MM.1S (cell line): ENCODE results near the gene ASCC3.

ENCODE experiments used
- DNase-seq: peaks from one replicate; pipeline ENCODE4 v3.0.0-alpha.2; 2015
- H2AFZ ChIP-seq: fragments of 300-600 bp; sonication (generic); 2 replicates; pipeline ENCODE4 v1.6.0; 2016; ENCODE audit warnings: antibody characterized with exemption, low read length
- H3F3A ChIP-seq: fragments of 300-600 bp; sonication (generic); 2 replicates; pipeline ENCODE4 v1.6.1; 2016; ENCODE audit warnings: mild to moderate bottlenecking, antibody characterized with exemption, low read length, moderate library complexity, mixed read lengths; ENCODE audit not compliant: insufficient read depth
- H3K27ac ChIP-seq: fragments of 300-600 bp; sonication (generic); 2 replicates; pipeline ENCODE4 v1.5.1; 2016; ENCODE audit warnings: mild to moderate bottlenecking, low read length
- H3K27me3 ChIP-seq: fragments of 300-600 bp; sonication (generic); replicated peaks from 2 replicates; pipeline ENCODE4 v1.6.0; 2016; ENCODE audit warnings: low read length; ENCODE audit not compliant: insufficient read depth
- H3K36me3 ChIP-seq: fragments of 300-600 bp; sonication (generic); replicated peaks from 2 replicates; pipeline ENCODE4 v1.6.1; 2016; ENCODE audit warnings: mild to moderate bottlenecking, low read length, mixed read lengths; ENCODE audit not compliant: insufficient read depth
- H3K4me1 ChIP-seq: fragments of 300-600 bp; sonication (generic); 2 replicates; pipeline ENCODE4 v1.6.1; 2016; ENCODE audit warnings: low read length, mixed read lengths
- H3K4me2 ChIP-seq: fragments of 300-600 bp; sonication (generic); 2 replicates; pipeline ENCODE4 v1.6.0; 2016; ENCODE audit warnings: low read depth, low read length
- H3K4me3 ChIP-seq: fragments of 300-600 bp; sonication (generic); 2 replicates; pipeline ENCODE4 v1.5.1; 2016; ENCODE audit warnings: low read length, mixed read lengths
- H3K79me2 ChIP-seq: fragments of 300-600 bp; sonication (generic); 2 replicates; pipeline ENCODE4 v1.6.1; 2016; ENCODE audit warnings: mixed run types, low read length, mixed read lengths
- H3K9ac ChIP-seq: fragments of 300-600 bp; sonication (generic); 2 replicates; pipeline ENCODE4 v1.6.1; 2016; ENCODE audit warnings: low read length, mixed read lengths
- H3K9me2 ChIP-seq: fragments of 300-600 bp; sonication (generic); replicated peaks from 2 replicates; pipeline ENCODE4 v1.6.1; 2016; ENCODE audit warnings: mild to moderate bottlenecking, low read length, mixed read lengths; ENCODE audit not compliant: insufficient read depth
- H3K9me3 ChIP-seq: fragments of 300-600 bp; sonication (generic); replicated peaks from 2 replicates; pipeline ENCODE4 v1.6.1; 2016; ENCODE audit warnings: mild to moderate bottlenecking, low read length, mixed read lengths; ENCODE audit not compliant: insufficient read depth
- H4K20me1 ChIP-seq: fragments of 300-600 bp; sonication (generic); 2 replicates; pipeline ENCODE4 v1.6.1; 2016; ENCODE audit warnings: mild to moderate bottlenecking, low read length, moderate library complexity, mixed read lengths; ENCODE audit not compliant: insufficient read depth
- EZH2 ChIP-seq: fragments of 300-600 bp; sonication (generic); optimal IDR thresholded peaks from 2 replicates; pipeline ENCODE3; 2017; ENCODE audit warnings: low read depth, mild to moderate bottlenecking, antibody characterized with exemption, low read length, mixed read lengths
- EZH2phosphoT487 ChIP-seq: fragments of 300-600 bp; sonication (generic); IDR thresholded peaks from 2 replicates; pipeline ENCODE4 v1.6.1; 2018; ENCODE audit warnings: antibody characterized with exemption, low read length
- TF ChIP-seq, protein P1 (sequence below): fragments of 300-600 bp; sonication (generic); IDR thresholded peaks from 2 replicates; pipeline ENCODE4 v1.5.1; 2016; ENCODE audit warnings: antibody characterized with exemption, low read length, mixed read lengths

Gene ASCC3

DNA sequence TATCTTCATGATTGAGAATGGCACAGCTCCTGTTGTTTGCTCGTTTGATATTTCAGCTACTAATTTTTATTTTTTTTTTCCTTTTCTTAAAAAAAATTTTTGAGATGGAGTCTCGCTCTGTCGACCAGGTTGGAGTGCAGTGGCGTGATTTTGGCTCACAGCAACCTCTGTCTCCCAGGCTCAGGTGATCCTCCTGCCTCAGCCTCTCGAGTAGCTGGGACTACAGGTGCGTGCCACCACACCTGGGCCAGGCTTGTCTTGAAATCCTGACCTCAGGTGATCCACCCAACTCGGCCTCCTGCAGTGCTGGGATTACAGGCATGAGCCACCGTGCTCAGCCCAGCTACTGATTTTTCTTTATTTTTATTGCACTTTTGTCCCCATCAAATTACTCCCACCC lies 266.2 kb downstream of the ASCC3 start:
- Histone ChIP-seq H4K20me1 (no peaks in the 10 kb centered on the region), H3K9me2 (no peaks in the 10 kb centered on the region), H3K36me3 (no peaks in the 10 kb centered on the region), H3K4me1 (peaks cover 3% of the 10 kb centered on the region), H2AFZ (no peak overlapping the region), H3F3A (no peaks in the 10 kb centered on the region), H3K79me2 (no peaks in the 10 kb centered on the region), H3K27me3 (no peaks in the 10 kb centered on the region), H3K4me3 (no peak overlapping the region), H3K27ac (no peak overlapping the region), H3K9ac (no peak overlapping the region), H3K4me2 (no peak overlapping the region), H3K9me3 (no peaks in the 10 kb centered on the region)
- TF ChIP-seq EZH2phosphoT487 (no peak), EZH2 (no peak)
- TF ChIP-seq, protein P1, sequence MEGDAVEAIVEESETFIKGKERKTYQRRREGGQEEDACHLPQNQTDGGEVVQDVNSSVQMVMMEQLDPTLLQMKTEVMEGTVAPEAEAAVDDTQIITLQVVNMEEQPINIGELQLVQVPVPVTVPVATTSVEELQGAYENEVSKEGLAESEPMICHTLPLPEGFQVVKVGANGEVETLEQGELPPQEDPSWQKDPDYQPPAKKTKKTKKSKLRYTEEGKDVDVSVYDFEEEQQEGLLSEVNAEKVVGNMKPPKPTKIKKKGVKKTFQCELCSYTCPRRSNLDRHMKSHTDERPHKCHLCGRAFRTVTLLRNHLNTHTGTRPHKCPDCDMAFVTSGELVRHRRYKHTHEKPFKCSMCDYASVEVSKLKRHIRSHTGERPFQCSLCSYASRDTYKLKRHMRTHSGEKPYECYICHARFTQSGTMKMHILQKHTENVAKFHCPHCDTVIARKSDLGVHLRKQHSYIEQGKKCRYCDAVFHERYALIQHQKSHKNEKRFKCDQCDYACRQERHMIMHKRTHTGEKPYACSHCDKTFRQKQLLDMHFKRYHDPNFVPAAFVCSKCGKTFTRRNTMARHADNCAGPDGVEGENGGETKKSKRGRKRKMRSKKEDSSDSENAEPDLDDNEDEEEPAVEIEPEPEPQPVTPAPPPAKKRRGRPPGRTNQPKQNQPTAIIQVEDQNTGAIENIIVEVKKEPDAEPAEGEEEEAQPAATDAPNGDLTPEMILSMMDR = no peak
- no peak for DNase-seq

DNA sequence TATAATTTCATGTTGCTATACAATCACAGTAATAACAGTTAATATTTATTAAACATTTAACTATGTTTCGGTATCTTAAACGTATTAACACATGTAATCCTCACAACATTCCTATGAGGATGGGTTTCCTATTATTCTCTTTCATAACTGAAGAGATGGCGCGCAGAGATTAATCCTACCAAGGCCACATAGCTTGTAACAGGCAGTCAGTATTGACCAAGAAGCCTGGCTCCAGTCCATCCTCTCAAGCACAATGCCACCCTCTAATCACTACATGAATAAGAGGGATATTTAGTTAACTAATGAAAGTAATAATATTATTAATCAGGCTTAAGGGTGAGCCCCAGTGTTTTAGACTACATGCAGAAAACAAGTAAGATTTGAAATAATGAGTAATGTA lies 266.7 kb downstream of the ASCC3 start:
- no peaks in the 10 kb centered on the region for H3K36me3 ChIP-seq
- TF ChIP-seq EZH2phosphoT487 (no peak), EZH2 (no peak)
- TF ChIP-seq, protein P1 = no peak

DNA sequence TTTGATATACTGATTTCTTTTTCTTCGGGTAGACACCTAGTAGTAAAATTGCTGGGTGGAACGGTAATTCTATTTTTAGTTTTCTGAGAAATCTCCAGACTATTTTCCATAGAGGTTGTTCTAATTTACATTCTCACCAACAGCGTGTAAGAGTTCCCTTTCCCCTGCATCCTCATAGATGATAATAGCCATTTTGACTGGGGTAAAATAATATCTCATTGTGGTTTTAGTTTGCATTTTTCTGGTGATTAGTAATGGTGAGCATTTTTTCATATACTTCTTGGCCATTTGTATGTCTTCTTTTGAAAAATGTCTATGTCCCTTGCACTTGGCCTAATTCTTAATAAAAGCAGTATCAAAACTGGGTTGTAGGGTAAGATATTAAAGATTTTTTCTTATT lies 267.5 kb downstream of the ASCC3 start:
- Histone ChIP-seq H3K79me2 (no peaks in the 10 kb centered on the region), H3K9ac (no peak overlapping the region), H3K4me1 (no peaks in the 10 kb centered on the region), H3K9me3 (no peaks in the 10 kb centered on the region), H3K36me3 (no peaks in the 10 kb centered on the region), H3K9me2 (no peaks in the 10 kb centered on the region), H3K4me3 (no peak overlapping the region), H3F3A (no peaks in the 10 kb centered on the region), H4K20me1 (no peaks in the 10 kb centered on the region), H3K27me3 (no peaks in the 10 kb centered on the region), H3K4me2 (no peak overlapping the region), H2AFZ (no peak overlapping the region), H3K27ac (no peak overlapping the region)
- TF ChIP-seq, protein P1 = no peak
- no peak for TF ChIP-seq EZH2
- no peak for TF ChIP-seq EZH2phosphoT487
- DNase-seq = no peak

More for the DNA sequence above, 266.7 kb downstream of the ASCC3 start:
- no peak overlapping the region for H3K4me2 ChIP-seq
- H4K20me1 ChIP-seq = no peaks in the 10 kb centered on the region
- no peaks in the 10 kb centered on the region for H3K27me3 ChIP-seq
- no peaks in the 10 kb centered on the region for H3K9me3 ChIP-seq
- H3K4me3 ChIP-seq = no peak overlapping the region
- no peak overlapping the region for H3K27ac ChIP-seq
- H3F3A ChIP-seq = no peaks in the 10 kb centered on the region
- no peaks in the 10 kb centered on the region for H3K4me1 ChIP-seq
- H3K9me2 ChIP-seq = no peaks in the 10 kb centered on the region
- H3K79me2 ChIP-seq = no peaks in the 10 kb centered on the region
- H3K9ac ChIP-seq = no peak overlapping the region
- no peak overlapping the region for H2AFZ ChIP-seq
- DNase-seq = no peak
